HepG2 (cell line): ENCODE data around the gene UNC50. TPM values are rescaled to one million over a fixed set of nuclear protein-coding genes. Genes with fewer than 3 reads are reported as not detected.

ENCODE experiments used
- AGO2 ChIP-seq: fragments of 200-400 bp; formaldehyde crosslinking; optimal IDR thresholded peaks from 2 replicates; pipeline ENCODE3; 2017; ENCODE audit warnings: mild to moderate bottlenecking, low read depth, low read length, moderate library complexity
- FUBP1 ChIP-seq: sonication (generic); formaldehyde crosslinking; IDR thresholded peaks from 2 replicates; pipeline ENCODE4 v1.5.1; 2020; ENCODE audit warnings: missing genetic modification reagents, mild to moderate bottlenecking, borderline replicate concordance
- HNF1B ChIP-seq: sonication (generic); formaldehyde crosslinking; IDR thresholded peaks from 2 replicates; pipeline ENCODE4 v1.5.1; 2020; ENCODE audit warnings: mild to moderate bottlenecking, moderate library complexity, missing genetic modification reagents
- HOMEZ ChIP-seq: IDR thresholded peaks from 2 replicates; pipeline ENCODE4 v1.6.1; 2016; ENCODE audit warnings: low read depth
- IKZF1 ChIP-seq: fragments of 450-650 bp; IDR thresholded peaks from 2 replicates; pipeline ENCODE4 v1.7.1; 2016
- KDM2A ChIP-seq: sonication (generic); formaldehyde crosslinking; IDR thresholded peaks from 2 replicates; pipeline ENCODE4 v1.4.0; 2020; ENCODE audit warnings: low read depth, missing genetic modification reagents, borderline replicate concordance
- KLF16 ChIP-seq, 2 experiments: sonication (generic) in 1 of 2; formaldehyde crosslinking in 1 of 2; IDR thresholded peaks; 2 replicates each; pipeline versions ENCODE4 v1.6.1 to v1.8.0; 2016 to 2023; ENCODE audit warnings: missing genetic modification reagents in 2 of 2, missing compliant biosample characterization in 1 of 2
- MED1 ChIP-seq: sonication (generic); formaldehyde crosslinking; IDR thresholded peaks from 2 replicates; pipeline ENCODE4 v1.4.0; 2020; ENCODE audit warnings: missing genetic modification reagents
- SETDB1 ChIP-seq: sonication (generic); formaldehyde crosslinking; IDR thresholded peaks from 2 replicates; pipeline ENCODE4 v1.5.1; 2020; ENCODE audit warnings: missing genetic modification reagents, mild to moderate bottlenecking, borderline replicate concordance
- SKIL ChIP-seq: sonication (generic); formaldehyde crosslinking; IDR thresholded peaks from 2 replicates; pipeline ENCODE4 v1.8.0; 2022; ENCODE audit warnings: missing genetic modification reagents, mild to moderate bottlenecking, moderate library complexity, borderline replicate concordance
- TSC22D2 ChIP-seq: sonication (generic); formaldehyde crosslinking; IDR thresholded peaks from 2 replicates; pipeline ENCODE4 v1.5.1; 2020; ENCODE audit warnings: missing genetic modification reagents, mild to moderate bottlenecking, borderline replicate concordance
- WIZ ChIP-seq: sonication (generic); formaldehyde crosslinking; IDR thresholded peaks from 2 replicates; pipeline ENCODE4 v1.5.1; 2020; ENCODE audit warnings: mild to moderate bottlenecking, missing genetic modification reagents
- ZNF17 ChIP-seq: sonication (generic); formaldehyde crosslinking; IDR thresholded peaks from 2 replicates; pipeline ENCODE4 v1.5.0; 2020; ENCODE audit warnings: mild to moderate bottlenecking, missing genetic modification reagents
- ZNF205 ChIP-seq: IDR thresholded peaks from 2 replicates; pipeline ENCODE4 v1.6.1; 2018; ENCODE audit warnings: missing biosample characterization, missing genetic modification reagents
- ZNF501 ChIP-seq: sonication (generic); formaldehyde crosslinking; IDR thresholded peaks from 2 replicates; pipeline ENCODE4 v1.5.1; 2020; ENCODE audit warnings: mild to moderate bottlenecking, moderate library complexity, missing genetic modification reagents
- ZNF780A ChIP-seq: sonication (generic); formaldehyde crosslinking; IDR thresholded peaks from 2 replicates; pipeline ENCODE4 v1.8.0; 2022; ENCODE audit warnings: mild to moderate bottlenecking, missing genetic modification reagents, moderate library complexity
- ZSCAN29 ChIP-seq: sonication (generic); formaldehyde crosslinking; conservative IDR thresholded peaks from 2 replicates; pipeline ENCODE4 v1.4.0; 2020; ENCODE audit warnings: mild to moderate bottlenecking, missing genetic modification reagents
- polyA plus RNA-seq, 8 experiments: library from polyadenylated mRNA; depleted of rRNA in 3 of 8; stranded (reverse) in 7 of 8; unstranded in 1 of 8; fragments of >200 nt; fragmentation: Illumina TruSeq in 4 of 8; extraction: Trizol in 4 of 8; gene quantifications; 2 replicates each; pipeline versions ENCODE4 v1.2.1 to v1.2.3, GENCODE V29; 2011 to 2016; ENCODE audit warnings: low read depth in 4 of 8, missing spikeins in 1 of 8, mixed read lengths in 1 of 8; ENCODE audit not compliant: insufficient read depth in 1 of 8
- total RNA-seq, 5 experiments: library from RNA; depleted of rRNA; stranded (reverse); fragments of >200 nt; fragmentation: Illumina TruSeq; extraction: Trizol; gene quantifications; 2 replicates each; pipeline ENCODE4 v1.2.3, GENCODE V29; 2016; ENCODE audit warnings: low read depth in 1 of 5
- TF ChIP-seq, protein P1 (sequence below): sonication (generic); formaldehyde crosslinking; IDR thresholded peaks from 2 replicates; pipeline ENCODE4 v1.4.0; 2020; ENCODE audit warnings: low read depth, mild to moderate bottlenecking, missing genetic modification reagents
- TF ChIP-seq, protein P2 (sequence below): sonication (generic); formaldehyde crosslinking; IDR thresholded peaks from 2 replicates; pipeline ENCODE4 v1.4.0; 2020; ENCODE audit warnings: mild to moderate bottlenecking, missing genetic modification reagents

UNC50 gene
- total and polyA plus RNA-seq, 2 of the 13 experiments (the other 11 are each of a cell fraction or from before 2014, with no cell fraction given): 92.6 to 95.6 TPM

- TF ChIP-seq HNF1B (CRISPR knock-in tag): peak; percentile 75; the same call in 1 of the 2 replicates
- TF ChIP-seq, protein P1, sequence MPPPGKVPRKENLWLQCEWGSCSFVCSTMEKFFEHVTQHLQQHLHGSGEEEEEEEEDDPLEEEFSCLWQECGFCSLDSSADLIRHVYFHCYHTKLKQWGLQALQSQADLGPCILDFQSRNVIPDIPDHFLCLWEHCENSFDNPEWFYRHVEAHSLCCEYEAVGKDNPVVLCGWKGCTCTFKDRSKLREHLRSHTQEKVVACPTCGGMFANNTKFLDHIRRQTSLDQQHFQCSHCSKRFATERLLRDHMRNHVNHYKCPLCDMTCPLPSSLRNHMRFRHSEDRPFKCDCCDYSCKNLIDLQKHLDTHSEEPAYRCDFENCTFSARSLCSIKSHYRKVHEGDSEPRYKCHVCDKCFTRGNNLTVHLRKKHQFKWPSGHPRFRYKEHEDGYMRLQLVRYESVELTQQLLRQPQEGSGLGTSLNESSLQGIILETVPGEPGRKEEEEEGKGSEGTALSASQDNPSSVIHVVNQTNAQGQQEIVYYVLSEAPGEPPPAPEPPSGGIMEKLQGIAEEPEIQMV (CRISPR knock-in tag): 0 out of 2 replicates have a peak, but pooled peaks have one; percentile 53
- 0 out of 2 replicates have a peak, but pooled peaks have one; percentile 45 for TF ChIP-seq ZSCAN29 (CRISPR knock-in tag)
- no peak for TF ChIP-seq FUBP1 (CRISPR knock-in tag)
- no peak for TF ChIP-seq ZNF780A (CRISPR knock-in tag)
- peak; percentile 84; the same call in 1 of the 2 replicates for TF ChIP-seq ZNF205
- TF ChIP-seq SKIL: no peak
- TF ChIP-seq ZNF501 (CRISPR knock-in tag): no peak
- TF ChIP-seq IKZF1: no peak
- TF ChIP-seq, protein P2, sequence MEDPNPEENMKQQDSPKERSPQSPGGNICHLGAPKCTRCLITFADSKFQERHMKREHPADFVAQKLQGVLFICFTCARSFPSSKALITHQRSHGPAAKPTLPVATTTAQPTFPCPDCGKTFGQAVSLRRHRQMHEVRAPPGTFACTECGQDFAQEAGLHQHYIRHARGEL: no peak
- TF ChIP-seq AGO2: no peak
- TF ChIP-seq KLF16 (CRISPR knock-in tag; IDR thresholded peaks at IDR 0.05): no peak
- no peak for TF ChIP-seq WIZ (CRISPR knock-in tag)
- no peak for TF ChIP-seq TSC22D2 (CRISPR knock-in tag)
- TF ChIP-seq MED1: no peak
- no peak for TF ChIP-seq SETDB1 (CRISPR knock-in tag)
- TF ChIP-seq KDM2A (CRISPR knock-in tag): 0 out of 2 replicates have a peak, but pooled peaks have one; percentile 56
- TF ChIP-seq ZNF17 (CRISPR knock-in tag): no peak
- peak; percentile 56; the same call in 1 of the 2 replicates for TF ChIP-seq HOMEZ (CRISPR knock-in tag)
Measured at GRCh38 chr2:98649135-98649991, 41.0 kb downstream of the UNC50 start (continued).
